Adrenal gland (tissue), 12 donors: Measurements from ENCODE around the gene SCAF11. TPM values are rescaled to one million over a fixed set of nuclear protein-coding genes. Genes with fewer than 3 reads are reported as not detected.

ENCODE experiments used
- DNase-seq, 7 donors: peaks; one replicate each; pipeline ENCODE4 v3.0.0-alpha.2; 2019 to 2020
- H3K27ac ChIP-seq, 5 donors: fragments of 200-600 bp; sonication (generic) in 4 of 5; 1 replicate in 3 of 5; 2 replicates in 2 of 5; pipeline versions ENCODE4 v1.5.1 to v1.8.0; 2016 to 2020; ENCODE audit warnings: mild to moderate bottlenecking in 1 of 5
- H3K27me3 ChIP-seq: fragments of 200-600 bp; 2 replicates; pipeline ENCODE4 v1.8.0; 2021
- H3K36me3 ChIP-seq, 2 donors: fragments of 200-600 bp; replicated peaks in 1 of 2; 1 replicate in 1 of 2; 2 replicates in 1 of 2; pipeline versions ENCODE4 v1.5.1 to v1.8.0; 2018 to 2022
- H3K4me1 ChIP-seq, 2 donors: fragments of 200-600 bp; replicated peaks in 1 of 2; 1 replicate in 1 of 2; 2 replicates in 1 of 2; pipeline versions ENCODE4 v1.5.1 to v1.8.0; 2018 to 2021
- H3K4me3 ChIP-seq, 4 donors: fragments of 200-600 bp; sonication (generic) in 3 of 4; one replicate each; pipeline ENCODE4 v1.5.1; 2016 to 2018
- H3K9me3 ChIP-seq, 3 donors: fragments of 200-600 bp; sonication (generic) in 1 of 3; replicated peaks in 1 of 3; 1 replicate in 2 of 3; 2 replicates in 1 of 3; pipeline versions ENCODE4 v1.5.1 to v1.8.0; 2016 to 2021
- POLR2A ChIP-seq, 2 donors: fragments of 450-650 bp; IDR thresholded peaks; one replicate each; pipeline ENCODE4 v1.6.1; 2017; ENCODE audit warnings: antibody characterized with exemption in 2 of 2, mild to moderate bottlenecking in 2 of 2, moderate library complexity in 1 of 2
- WGBS, 4 donors: extraction: QIAGEN DNeasy Blood & Tissue Kit in 2 of 4; methylation state at CpG; one replicate each; pipeline versions ENCODE4 v1.1.5 to v1.1.7; 2013 to 2017; 5-methylcytosine and 5-hydroxymethylcytosine counted together
- intact Hi-C, 2 donors: fragments of 100-400 bp; cut with DNase I; formaldehyde crosslinking; loops; one replicate each; pipeline versions ENCODE4 v1.14.1 to v1.15.0; 2022 to 2023
- polyA plus RNA-seq, 3 donors: library from polyadenylated mRNA; stranded (reverse); fragments of 200-250 nt in 2 of 3; fragments of 350-450 nt in 1 of 3; fragmentation: Illumina TruSeq in 1 of 3; extraction: RNeasy Lipid Tissue Mini Kit (QIAGEN cat#74804) in 1 of 3; gene quantifications; one replicate each; pipeline ENCODE4 v1.2.3, GENCODE V29; 2013 to 2014
- total RNA-seq, 9 donors: library from RNA; depleted of rRNA in 4 of 9; stranded (reverse); fragments of >200 nt in 4 of 9; fragments of 120-200 nt in 1 of 9; fragmentation: NEBNext Ultra II Directional in 1 of 9; extraction: Animal tissue kit (Norgen Biotek cat#: 25700) in 1 of 9; gene quantifications; one replicate each; pipeline versions ENCODE4 v1.1.0 to v1.2.4, GENCODE V29; 2013 to 2023
- TF ChIP-seq, protein P1 (sequence below), 6 experiments: fragments of 450-650 bp in 4 of 6; fragments of 200-600 bp in 2 of 6; sonication (generic) in 1 of 6; IDR thresholded peaks; 1 replicate in 5 of 6; 2 replicates in 1 of 6; pipeline versions ENCODE4 v1.5.1 to v1.8.0; 2016 to 2021; ENCODE audit warnings: antibody characterized with exemption in 6 of 6, mild to moderate bottlenecking in 2 of 6, moderate library complexity in 1 of 6
- donor health status: healthy with polysubstance abuse.
- donor health status: Bipolar disorder and iron deficiency.
- donor health status: DM: yes; HTN: yes; CAD: no.
- donor health status: DM: no; HTN: no; CAD: no.
- donor health status: DM: no; HTN: no; CAD: no.
- donor health status: DM: yes; HTN: yes; CAD: no.

Gene SCAF11
- total and polyA plus RNA-seq, 12 donors = 19.1 to 170 (median 85.1) TPM

DNA sequence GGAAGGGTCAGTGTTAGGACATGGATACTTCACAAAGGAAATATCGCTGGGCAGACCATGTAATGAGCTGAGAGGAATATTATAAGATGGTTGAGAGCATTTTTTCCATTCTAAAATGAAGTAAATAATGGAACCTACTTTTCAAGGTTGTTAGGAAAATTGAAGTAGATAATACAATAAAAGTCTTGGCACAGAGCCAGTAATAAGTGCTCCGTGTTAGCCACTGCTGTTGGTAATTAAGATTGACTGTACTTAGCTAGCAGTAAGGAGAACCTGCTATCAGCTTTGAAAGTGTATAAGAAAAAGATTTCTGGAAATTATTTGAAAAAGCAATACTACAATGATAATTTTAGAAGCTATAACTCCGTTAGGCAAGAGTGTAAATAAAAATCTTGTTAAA, 77.6 kb downstream of the SCAF11 start:
- intact Hi-C loops = no loop called here
- Histone ChIP-seq H3K4me1 (no peaks in the 10 kb centered on the region), H3K4me3 (no peak overlapping the region), H3K9me3 (no peaks in the 10 kb centered on the region), H3K27ac (no peak overlapping the region), H3K36me3 (peaks cover 0 to 1% of the 10 kb centered on the region in 2 donors), H3K27me3 (no peaks in the 10 kb centered on the region)
- DNase-seq = no peak
- WGBS, 4 donors = 48 to 57% (median 53%) methylated on average over 3 of the region's 3 CpGs
- no peak for TF ChIP-seq POLR2A (IDR thresholded peaks at IDR 0.05)
- TF ChIP-seq, protein P1, sequence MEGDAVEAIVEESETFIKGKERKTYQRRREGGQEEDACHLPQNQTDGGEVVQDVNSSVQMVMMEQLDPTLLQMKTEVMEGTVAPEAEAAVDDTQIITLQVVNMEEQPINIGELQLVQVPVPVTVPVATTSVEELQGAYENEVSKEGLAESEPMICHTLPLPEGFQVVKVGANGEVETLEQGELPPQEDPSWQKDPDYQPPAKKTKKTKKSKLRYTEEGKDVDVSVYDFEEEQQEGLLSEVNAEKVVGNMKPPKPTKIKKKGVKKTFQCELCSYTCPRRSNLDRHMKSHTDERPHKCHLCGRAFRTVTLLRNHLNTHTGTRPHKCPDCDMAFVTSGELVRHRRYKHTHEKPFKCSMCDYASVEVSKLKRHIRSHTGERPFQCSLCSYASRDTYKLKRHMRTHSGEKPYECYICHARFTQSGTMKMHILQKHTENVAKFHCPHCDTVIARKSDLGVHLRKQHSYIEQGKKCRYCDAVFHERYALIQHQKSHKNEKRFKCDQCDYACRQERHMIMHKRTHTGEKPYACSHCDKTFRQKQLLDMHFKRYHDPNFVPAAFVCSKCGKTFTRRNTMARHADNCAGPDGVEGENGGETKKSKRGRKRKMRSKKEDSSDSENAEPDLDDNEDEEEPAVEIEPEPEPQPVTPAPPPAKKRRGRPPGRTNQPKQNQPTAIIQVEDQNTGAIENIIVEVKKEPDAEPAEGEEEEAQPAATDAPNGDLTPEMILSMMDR (IDR thresholded peaks at IDR 0.05) = no peak

DNA sequence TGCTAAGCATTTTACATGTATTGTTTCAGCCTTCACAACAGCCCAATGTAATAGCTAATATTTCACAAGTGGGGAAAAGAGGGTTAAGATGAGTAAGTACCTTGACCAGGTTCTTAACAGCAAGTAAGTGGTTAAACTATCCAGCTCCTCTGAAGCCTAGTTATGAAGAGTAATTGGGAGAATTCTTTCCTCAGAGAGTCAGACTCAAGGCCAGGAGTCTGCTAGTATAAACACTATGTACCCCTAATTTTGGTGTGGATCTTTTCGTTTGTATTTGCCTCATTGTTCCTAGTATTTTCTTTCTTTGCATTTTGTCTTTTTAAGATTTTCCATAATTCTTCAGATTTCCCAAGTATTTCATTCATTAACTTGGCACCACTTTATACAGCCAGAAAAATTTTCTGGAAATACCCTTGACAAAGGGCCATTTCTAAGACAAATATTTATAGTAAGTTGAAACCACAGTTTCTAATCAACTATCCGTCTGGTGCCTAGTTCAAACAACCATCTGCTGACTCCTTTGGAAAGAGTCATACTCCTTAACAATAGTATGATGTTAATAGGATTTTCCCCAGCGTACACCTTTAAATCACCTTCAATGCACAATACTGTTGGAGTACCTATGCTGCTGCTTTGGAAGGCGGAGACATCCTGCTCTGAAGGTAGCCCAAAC, 81.2 kb downstream of the SCAF11 start:
- Histone ChIP-seq H3K9me3 (no peaks in the 10 kb centered on the region), H3K27ac (no peak overlapping the region), H3K36me3 (no peaks in the 10 kb centered on the region), H3K4me3 (no peak overlapping the region), H3K4me1 (no peaks in the 10 kb centered on the region), H3K27me3 (no peaks in the 10 kb centered on the region)
- no peak for DNase-seq
- 61 to 71% (median 66%) methylated on average over 4 of the region's 4 CpGs for WGBS, 4 donors
- TF ChIP-seq POLR2A (IDR thresholded peaks at IDR 0.05) = no peak
- TF ChIP-seq, protein P1 (IDR thresholded peaks at IDR 0.05) = no peak
- intact Hi-C loops = no loop called here

DNA sequence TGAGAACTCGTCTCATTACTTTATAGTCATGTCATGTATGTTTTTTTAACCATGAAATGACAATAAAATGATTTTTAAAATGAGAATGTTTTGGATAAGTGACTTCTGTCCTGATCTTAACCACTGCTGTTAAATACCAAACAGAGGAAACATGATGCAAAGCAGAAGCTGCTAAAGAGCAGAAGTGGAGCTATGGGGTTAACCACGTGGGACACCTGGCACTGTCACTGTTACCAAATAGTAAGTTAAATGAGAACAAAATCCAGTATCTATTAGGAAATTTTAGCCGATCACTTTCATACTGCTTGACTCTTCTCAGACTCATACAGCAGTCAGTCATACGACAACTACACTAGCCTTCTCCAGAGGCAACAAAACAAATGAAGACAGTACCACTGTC, 82.4 kb downstream of the SCAF11 start:
- Histone ChIP-seq H3K4me1 (no peaks in the 10 kb centered on the region), H3K4me3 (no peak overlapping the region), H3K36me3 (no peaks in the 10 kb centered on the region), H3K9me3 (no peaks in the 10 kb centered on the region), H3K27me3 (no peaks in the 10 kb centered on the region), H3K27ac (no peak overlapping the region)
- 83 to 88% (median 84%) methylated on average over 4 of the region's 4 CpGs for WGBS, 4 donors
- DNase-seq = no peak
- TF ChIP-seq, protein P1 (IDR thresholded peaks at IDR 0.05) = no peak
- TF ChIP-seq POLR2A (IDR thresholded peaks at IDR 0.05) = no peak
- intact Hi-C loops = no loop called here

DNA sequence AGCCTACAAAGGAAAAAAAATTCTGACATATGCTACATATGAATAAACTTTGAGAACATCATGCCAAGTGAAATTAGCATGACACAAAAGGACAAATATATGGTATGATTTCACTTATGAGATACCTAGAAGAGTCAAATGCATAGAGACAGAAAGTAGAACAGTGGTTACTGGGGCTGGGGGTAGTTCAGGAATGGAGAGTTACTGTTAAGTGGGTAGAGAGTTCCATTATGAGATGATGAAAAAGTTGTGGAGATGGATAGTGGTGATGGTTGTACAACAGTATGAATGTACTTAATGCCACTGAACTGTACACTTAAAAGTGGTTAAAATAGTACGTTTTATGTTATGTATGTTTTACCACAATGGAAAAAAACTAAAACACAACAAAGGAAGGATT, 92.3 kb downstream of the SCAF11 start:
- Histone ChIP-seq H3K36me3 (no peaks in the 10 kb centered on the region), H3K27ac (no peak overlapping the region), H3K27me3 (no peaks in the 10 kb centered on the region), H3K4me3 (no peak overlapping the region), H3K4me1 (no peaks in the 10 kb centered on the region), H3K9me3 (no peaks in the 10 kb centered on the region)
- intact Hi-C loops = no loop called here
- DNase-seq = no peak
- WGBS, 4 donors = 88 to 100% (median 98%) methylated on average over 1 of the region's 1 CpG
- no peak for TF ChIP-seq POLR2A (IDR thresholded peaks at IDR 0.05)
- TF ChIP-seq, protein P1 (IDR thresholded peaks at IDR 0.05) = no peak
